GM12878 (cell line): ENCODE data around the gene PET117. TPM values are rescaled to one million over a fixed set of nuclear protein-coding genes. Genes with fewer than 3 reads are reported as not detected.

ENCODE experiments used
- ATAC-seq: fragments of 200-7000 bp; cut with Tn5 transposase; 3 replicates; pipeline ENCODE4 v1.9.1; 2020; ENCODE audit warnings: mild to moderate bottlenecking, moderate library complexity
- BruUV-seq: library from RNA; stranded (reverse); fragments of 400-500 nt; replicated peaks from 2 replicates; lab custom pipeline; 2021; lab: Mats Ljungman, UMichigan
- CTCF ChIA-PET: fragments of 300-600 bp; sonication (Branson Sonifier 250); formaldehyde crosslinking; extraction: SDS; loops from one replicate; lab custom pipeline; 2021; ENCODE audit warnings: inconsistent platforms; lab: Yijun Ruan, JAX
- POLR2A ChIA-PET: fragments of 350-600 bp; formaldehyde crosslinking; extraction: SDS; loops from one replicate; lab custom pipeline; 2021; ENCODE audit warnings: inconsistent platforms; lab: Charles Lee
- RAD21 ChIA-PET: fragments of 300-600 bp; sonication (Branson Sonifier 250); formaldehyde crosslinking; loops from one replicate; lab custom pipeline; 2023; ENCODE audit warnings: antibody characterized with exemption; ENCODE audit not compliant: unreplicated experiment; lab: Charles Lee
- SMC1A ChIA-PET: fragments of 300-600 bp; sonication (Branson Sonifier 250); formaldehyde crosslinking; loops from one replicate; lab custom pipeline; 2023; ENCODE audit not compliant: unreplicated experiment, uncharacterized antibody; lab: Charles Lee
- DNase-seq: peaks from one replicate; pipeline ENCODE4 v3.0.0-alpha.2; 2011; ENCODE audit warnings: low read depth, low spot score
- FAIRE-seq: peaks from 3 replicates; lab custom pipeline; 2011; peaks lifted over from hg19 to GRCh38; lab: Jason Lieb, UNC
- H2AFZ ChIP-seq: 2 replicates; pipeline ENCODE4 v1.6.0; 2011; ENCODE audit warnings: low read depth, low read length, control low read depth; ENCODE audit not compliant: control insufficient read depth
- H3K27ac ChIP-seq: 2 replicates; pipeline ENCODE4 v1.5.1; 2011; ENCODE audit warnings: control low read depth; ENCODE audit not compliant: control insufficient read depth, insufficient read depth
- H3K27me3 ChIP-seq, 2 experiments: replicated peaks in 1 of 2; 2 replicates each; pipeline versions ENCODE4 v1.6.0 to v1.6.1; 2011; ENCODE audit warnings: low read length in 1 of 2; ENCODE audit not compliant: control insufficient read depth in 2 of 2, insufficient read depth in 2 of 2
- H3K36me3 ChIP-seq, 2 experiments: 2 replicates each; pipeline ENCODE4 v1.5.1; 2011; ENCODE audit warnings: low read length in 1 of 2; ENCODE audit not compliant: control insufficient read depth in 2 of 2, insufficient read depth in 2 of 2
- H3K4me1 ChIP-seq: 2 replicates; pipeline ENCODE4 v1.6.1; 2011; ENCODE audit warnings: mild to moderate bottlenecking, low read length, moderate library complexity, mixed read lengths; ENCODE audit not compliant: control insufficient read depth, insufficient read depth
- H3K4me2 ChIP-seq: 2 replicates; pipeline ENCODE4 v1.6.0; 2011; ENCODE audit warnings: control low read depth; ENCODE audit not compliant: control insufficient read depth, insufficient read depth
- H3K4me3 ChIP-seq: fragments of 200-600 bp; sonication (generic); 2 replicates; pipeline ENCODE4 v1.5.1; 2016
- H3K79me2 ChIP-seq: 2 replicates; pipeline ENCODE4 v1.6.0; 2011; ENCODE audit warnings: low read length; ENCODE audit not compliant: control insufficient read depth, insufficient read depth
- H3K9ac ChIP-seq: 2 replicates; pipeline ENCODE4 v1.8.0; 2011; ENCODE audit warnings: low read length, control low read depth, mixed read lengths; ENCODE audit not compliant: control insufficient read depth, insufficient read depth
- H3K9me3 ChIP-seq: replicated peaks from 3 replicates; pipeline ENCODE4 v1.5.1; 2011; ENCODE audit warnings: mild to moderate bottlenecking, low read length; ENCODE audit not compliant: control insufficient read depth, insufficient read depth
- H4K20me1 ChIP-seq: 2 replicates; pipeline ENCODE4 v1.6.0; 2011; ENCODE audit not compliant: control insufficient read depth, insufficient read depth
- BHLHE40 ChIP-seq, 2 experiments: fragments of 450-650 bp in 1 of 2; IDR thresholded peaks; 2 replicates each; pipeline ENCODE4 v1.6.1; 2011 to 2017; ENCODE audit warnings: low read depth in 2 of 2, borderline replicate concordance in 1 of 2, improper control_type of control experiment in 1 of 2, low read length in 1 of 2, mild to moderate bottlenecking in 1 of 2
- CEBPB ChIP-seq, 2 experiments: fragments of 150-350 bp in 1 of 2; IDR thresholded peaks; 2 replicates each; pipeline ENCODE4 v1.6.1; 2012 to 2014; ENCODE audit warnings: low read depth in 2 of 2, low read length in 2 of 2, borderline replicate concordance in 1 of 2, inconsistent platforms in 1 of 2
- CREM ChIP-seq: IDR thresholded peaks from 2 replicates; pipeline ENCODE4 v1.6.1; 2014; ENCODE audit warnings: antibody characterized with exemption, low read depth
- LARP7 ChIP-seq: fragments of 450-650 bp; IDR thresholded peaks from 2 replicates; pipeline ENCODE4 v1.6.1; 2017; ENCODE audit warnings: mild to moderate bottlenecking
- POLR2AphosphoS2 ChIP-seq: IDR thresholded peaks from 2 replicates; pipeline ENCODE4 v1.6.1; 2011; ENCODE audit warnings: low read depth, mild to moderate bottlenecking, low read length, improper control_type of control experiment, moderate library complexity
- WGBS: methylation state at CpG from one replicate; pipeline ENCODE4 v1.1.6; 2016; ENCODE audit warnings: low lambda C conversion rate; ENCODE audit not compliant: insufficient replicate concordance, insufficient coverage; ENCODE audit errors: missing lambda C conversion rate; 5-methylcytosine and 5-hydroxymethylcytosine counted together
- in situ Hi-C: fragments of 300-500 bp; cut with MboI; formaldehyde crosslinking; loops from 9 replicates; pipeline ENCODE4 v1.14.3; 2018; ENCODE audit warnings: mixed read lengths
- intact Hi-C: fragments of 100-400 bp; cut with micrococcal nuclease; formaldehyde crosslinking; loops from one replicate; pipeline ENCODE4 v1.14.2; 2022; ENCODE audit not compliant: unreplicated experiment
- polyA plus RNA-seq, 11 experiments: library from polyadenylated mRNA; depleted of rRNA in 4 of 11; unstranded in 6 of 11; stranded (reverse) in 5 of 11; fragments of >200 nt; fragmentation: Nextera tagmentation in 4 of 11; fragmentation: Illumina TruSeq in 1 of 11; extraction: Ambion mirVana in 4 of 11; extraction: Trizol in 1 of 11; gene quantifications; 1 replicate in 1 of 11; 2 replicates in 10 of 11; pipeline versions ENCODE4 v1.2.1 to v1.2.3, GENCODE V29; 2011 to 2016; ENCODE audit warnings: inconsistent platforms in 2 of 11, missing spikeins in 2 of 11, low read depth in 1 of 11
- total RNA-seq, 4 experiments: library from RNA; depleted of rRNA in 3 of 4; stranded (reverse); fragments of >200 nt in 3 of 4; fragmentation: Illumina TruSeq in 1 of 4; extraction: Trizol in 1 of 4; gene quantifications; 2 replicates each; pipeline versions ENCODE4 v1.2.1 to v1.2.3, GENCODE V29; 2013 to 2021
- TF ChIP-seq, protein P1 (sequence below): IDR thresholded peaks from 2 replicates; pipeline ENCODE4 v1.6.1; 2012; ENCODE audit warnings: low read depth, low read length, improper control_type of control experiment
- TF ChIP-seq, protein P2 (sequence below): IDR thresholded peaks from 2 replicates; pipeline ENCODE4 v1.6.1; 2012; ENCODE audit warnings: low read depth, low read length, improper control_type of control experiment

PET117 gene
- total and polyA plus RNA-seq, 10 of the 15 experiments (the other 5 are each of a cell fraction or from before 2014, with no cell fraction given) = 6.0 to 20.6 (median 11.8) TPM

- BruUV-seq = no TSS peak
- ChIA-PET CTCF (interaction anchor here (1.0 kb wide), 1 partner anchor 11 kb away, joined by 3 read pairs; no protein-coding TSS in a partner anchor), POLR2A (interaction anchor here (1.0 kb wide), 1 partner anchor 28 kb away, joined by 3 read pairs; no protein-coding TSS in a partner anchor), RAD21 (no interaction called here), SMC1A (interaction anchor here (1.1 kb wide), 1 partner anchor 15 kb away, joined by 3 read pairs; no protein-coding TSS in a partner anchor)
- Histone ChIP-seq H2AFZ (no peak overlapping the region), H3K4me1 (no peaks in the 10 kb centered on the region; the same call in 1 of the 2 replicates), H3K36me3 (peaks cover 7 to 25% of the 10 kb centered on the region in 2 experiments), H3K9me3 (no peaks in the 10 kb centered on the region), H3K9ac (no peak overlapping the region), H4K20me1 (no peaks in the 10 kb centered on the region), H3K27me3 (no peaks in the 10 kb centered on the region), H3K4me3 (no peak overlapping the region), H3K27ac (no peak overlapping the region), H3K79me2 (no peaks in the 10 kb centered on the region), H3K4me2 (no peak overlapping the region)
- TF ChIP-seq CEBPB (IDR thresholded peaks at IDR 0.05; ENCODE audit: borderline replicate concordance in 1 of 2, low read depth in 2 of 2, low read length in 2 of 2) (no peak), LARP7 (no peak), CREM (no peak), BHLHE40 (IDR thresholded peaks at IDR 0.05; ENCODE audit: borderline replicate concordance in 1 of 2, low read depth in 2 of 2, low read length in 1 of 2) (no peak), POLR2AphosphoS2 (no peak)
- TF ChIP-seq, protein P1, sequence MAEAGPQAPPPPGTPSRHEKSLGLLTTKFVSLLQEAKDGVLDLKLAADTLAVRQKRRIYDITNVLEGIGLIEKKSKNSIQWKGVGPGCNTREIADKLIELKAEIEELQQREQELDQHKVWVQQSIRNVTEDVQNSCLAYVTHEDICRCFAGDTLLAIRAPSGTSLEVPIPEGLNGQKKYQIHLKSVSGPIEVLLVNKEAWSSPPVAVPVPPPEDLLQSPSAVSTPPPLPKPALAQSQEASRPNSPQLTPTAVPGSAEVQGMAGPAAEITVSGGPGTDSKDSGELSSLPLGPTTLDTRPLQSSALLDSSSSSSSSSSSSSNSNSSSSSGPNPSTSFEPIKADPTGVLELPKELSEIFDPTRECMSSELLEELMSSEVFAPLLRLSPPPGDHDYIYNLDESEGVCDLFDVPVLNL = no peak
- TF ChIP-seq, protein P2, sequence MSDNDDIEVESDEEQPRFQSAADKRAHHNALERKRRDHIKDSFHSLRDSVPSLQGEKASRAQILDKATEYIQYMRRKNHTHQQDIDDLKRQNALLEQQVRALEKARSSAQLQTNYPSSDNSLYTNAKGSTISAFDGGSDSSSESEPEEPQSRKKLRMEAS = no peak
- WGBS = 85% methylated on average over 5 of the region's 5 CpGs
- intact Hi-C loops (no loop called here), in situ Hi-C loops (no loop called here)
- DNase-seq (no peak), ATAC-seq (no peak), FAIRE-seq (no peak)
Measured at GRCh38 chr20:18166241-18166881, 28.7 kb downstream of the PET117 start.
